Measurements from ENCODE around the gene CYP3A7. TPM values are rescaled to one million over a fixed set of nuclear protein-coding genes. Genes with fewer than 3 reads are reported as not detected.

CYP3A7 gene
- total RNA-seq, 1 experiment from 2014 or later: not detected

- Mint-ChIP-seq H3K4me1 (ENCODE audit: insufficient read depth, unreplicated experiment) (peaks cover 13% of the 10 kb centered on the region), H3K36me3 (ENCODE audit: insufficient read depth, unreplicated experiment) (no peaks in the 10 kb centered on the region), H3K27me3 (ENCODE audit: insufficient read depth, unreplicated experiment) (no peaks in the 10 kb centered on the region), H3K9me3 (ENCODE audit: unreplicated experiment) (peaks cover 11% of the 10 kb centered on the region), H3K4me3 (ENCODE audit: unreplicated experiment) (no peak overlapping the region), H3K27ac (ENCODE audit: low read depth, unreplicated experiment) (no peak overlapping the region)
- BruUV-seq (replicated peaks): no TSS peak
- no peak for DNase-seq (ENCODE audit: unreplicated experiment)
- intact Hi-C loops (cut with micrococcal nuclease): no loop called here
- TF ChIP-seq CTCF (IDR thresholded peaks at IDR 0.05; ENCODE audit: unreplicated experiment): no peak
- CTCF ChIA-PET: interaction anchor here (0.6 to 1.0 kb wide), 2 partner anchors 9 to 77 kb away, joined by 3 read pairs; no protein-coding TSS in a partner anchor
- POLR2A ChIA-PET: interaction anchor here (0.6 to 2.6 kb wide), 5 partner anchors 8 to 87 kb away, joined by 3 to 7 read pairs (median 3); no protein-coding TSS in a partner anchor
These were observed 14.0 kb downstream of the CYP3A7 start for GRCh38 chr7:99720800-99721595.

- ChIA-PET CTCF (interaction anchor here (0.6 to 1.0 kb wide), 2 partner anchors 8 to 78 kb away, joined by 3 read pairs; no protein-coding TSS in a partner anchor), POLR2A (interaction anchor here (0.7 to 2.6 kb wide), 5 partner anchors 9 to 118 kb away, joined by 3 to 8 read pairs (median 7); no protein-coding TSS in a partner anchor)
- peaks cover 13% of the 10 kb centered on the region for H3K4me1 Mint-ChIP-seq (ENCODE audit: insufficient read depth, unreplicated experiment)
- intact Hi-C loops (cut with micrococcal nuclease): no loop called here
- no peak overlapping the region for H3K27ac Mint-ChIP-seq (ENCODE audit: low read depth, unreplicated experiment)
- BruUV-seq (replicated peaks): no TSS peak
- no peaks in the 10 kb centered on the region for H3K36me3 Mint-ChIP-seq (ENCODE audit: insufficient read depth, unreplicated experiment)
- H3K9me3 Mint-ChIP-seq (ENCODE audit: unreplicated experiment): peaks cover 11% of the 10 kb centered on the region
- TF ChIP-seq CTCF (IDR thresholded peaks at IDR 0.05; ENCODE audit: unreplicated experiment): no peak
- no peaks in the 10 kb centered on the region for H3K27me3 Mint-ChIP-seq (ENCODE audit: insufficient read depth, unreplicated experiment)
- no peak overlapping the region for H3K4me3 Mint-ChIP-seq (ENCODE audit: unreplicated experiment)
- DNase-seq (ENCODE audit: unreplicated experiment): no peak
These were observed 14.8 kb downstream of the CYP3A7 start for GRCh38 chr7:99719996-99720769.

GRCh38 chr7:99713995-99714570 lies 20.9 kb downstream of the CYP3A7 start:
- CTCF ChIA-PET: no interaction called here
- BruUV-seq (replicated peaks): no TSS peak
- TF ChIP-seq CTCF (IDR thresholded peaks at IDR 0.05; ENCODE audit: unreplicated experiment): no peak
- H3K27ac Mint-ChIP-seq (ENCODE audit: low read depth, unreplicated experiment): no peak overlapping the region
- no peaks in the 10 kb centered on the region for H3K9me3 Mint-ChIP-seq (ENCODE audit: unreplicated experiment)
- H3K36me3 Mint-ChIP-seq (ENCODE audit: insufficient read depth, unreplicated experiment): no peaks in the 10 kb centered on the region
- intact Hi-C loops (cut with micrococcal nuclease): no loop called here
- no peaks in the 10 kb centered on the region for H3K27me3 Mint-ChIP-seq (ENCODE audit: insufficient read depth, unreplicated experiment)
- DNase-seq (ENCODE audit: unreplicated experiment): no peak
- H3K4me1 Mint-ChIP-seq (ENCODE audit: insufficient read depth, unreplicated experiment): peaks cover 12% of the 10 kb centered on the region
- POLR2A ChIA-PET: interaction anchor here (0.6 kb wide), 1 partner anchor 367 kb away, joined by 4 read pairs; no protein-coding TSS in a partner anchor
- H3K4me3 Mint-ChIP-seq (ENCODE audit: unreplicated experiment): no peak overlapping the region

Data from MCF 10A (cell line).